Activated naive CD4-positive, alpha-beta T cell treated with anti-CD3 and anti-CD28 coated beads, Interleukin-2, amount 50 U/mL, for 24 hours (primary cell): ENCODE results near the gene EYA2.

Experiments
- H3K27ac Mint-ChIP-seq: one replicate; pipeline ENCODE4 v1.8.0; 2021; ENCODE audit warnings: mild to moderate bottlenecking, mixed read lengths
- H3K27me3 Mint-ChIP-seq: one replicate; pipeline ENCODE4 v1.8.0; 2021; ENCODE audit warnings: mixed read lengths
- H3K36me3 Mint-ChIP-seq: one replicate; pipeline ENCODE4 v1.8.0; 2021; ENCODE audit warnings: mixed read lengths
- H3K4me1 Mint-ChIP-seq: one replicate; pipeline ENCODE4 v1.8.0; 2021; ENCODE audit warnings: mixed read lengths
- H3K4me3 Mint-ChIP-seq: one replicate; pipeline ENCODE4 v1.8.0; 2021; ENCODE audit warnings: mild to moderate bottlenecking, mixed read lengths
- H3K9me3 Mint-ChIP-seq: one replicate; pipeline ENCODE4 v1.8.0; 2021; ENCODE audit warnings: mixed read lengths

Gene EYA2

GRCh38 chr20:47181056-47181862, 286.6 kb downstream of the EYA2 start:
- Mint-ChIP-seq H3K27ac (no peak overlapping the region), H3K9me3 (no peaks in the 10 kb centered on the region), H3K36me3 (no peaks in the 10 kb centered on the region), H3K4me3 (no peak overlapping the region), H3K27me3 (no peaks in the 10 kb centered on the region), H3K4me1 (no peaks in the 10 kb centered on the region)

- H3K4me1 Mint-ChIP-seq: peaks cover 5% of the 10 kb centered on the region
- no peaks in the 10 kb centered on the region for H3K36me3 Mint-ChIP-seq
- peaks cover under 1% of the 10 kb centered on the region for H3K27me3 Mint-ChIP-seq
- H3K9me3 Mint-ChIP-seq: no peaks in the 10 kb centered on the region
- no peak overlapping the region for H3K4me3 Mint-ChIP-seq
- H3K27ac Mint-ChIP-seq: no peak overlapping the region
These were observed 288.7 kb downstream of the EYA2 start for GRCh38 chr20:47183367-47183766.

- Mint-ChIP-seq H3K4me3 (no peak overlapping the region), H3K9me3 (no peaks in the 10 kb centered on the region), H3K4me1 (peaks cover 9% of the 10 kb centered on the region), H3K36me3 (no peaks in the 10 kb centered on the region), H3K27ac (no peak overlapping the region), H3K27me3 (peaks cover 7% of the 10 kb centered on the region)
These were observed 293.0 kb downstream of the EYA2 start for GRCh38 chr20:47187450-47188195.

GRCh38 chr20:47188540-47188939, 293.9 kb downstream of the EYA2 start:
- Mint-ChIP-seq H3K36me3 (no peaks in the 10 kb centered on the region), H3K27me3 (peaks cover 7% of the 10 kb centered on the region), H3K27ac (no peak overlapping the region), H3K4me1 (peaks cover 9% of the 10 kb centered on the region), H3K4me3 (no peak overlapping the region), H3K9me3 (no peaks in the 10 kb centered on the region)

GRCh38 chr20:47189060-47189459, 294.4 kb downstream of the EYA2 start:
- Mint-ChIP-seq H3K27me3 (peaks cover 7% of the 10 kb centered on the region), H3K9me3 (no peaks in the 10 kb centered on the region), H3K4me3 (no peak overlapping the region), H3K36me3 (no peaks in the 10 kb centered on the region), H3K27ac (no peak overlapping the region), H3K4me1 (peaks cover 9% of the 10 kb centered on the region)

GRCh38 chr20:47191074-47191673, 296.5 kb downstream of the EYA2 start:
- Mint-ChIP-seq H3K4me3 (no peak overlapping the region), H3K9me3 (no peaks in the 10 kb centered on the region), H3K36me3 (no peaks in the 10 kb centered on the region), H3K4me1 (peaks cover 9% of the 10 kb centered on the region), H3K27me3 (peaks cover 7% of the 10 kb centered on the region), H3K27ac (no peak overlapping the region)

GRCh38 chr20:47191956-47192355, 297.3 kb downstream of the EYA2 start:
- peaks cover 14% of the 10 kb centered on the region for H3K4me1 Mint-ChIP-seq
- H3K36me3 Mint-ChIP-seq: no peaks in the 10 kb centered on the region

GRCh38 chr20:47195573-47195972, 300.9 kb downstream of the EYA2 start:
- H3K36me3 Mint-ChIP-seq: no peaks in the 10 kb centered on the region
- H3K27me3 Mint-ChIP-seq: no peaks in the 10 kb centered on the region
- H3K9me3 Mint-ChIP-seq: no peaks in the 10 kb centered on the region
- H3K4me3 Mint-ChIP-seq: no peak overlapping the region
- H3K4me1 Mint-ChIP-seq: peaks cover 5% of the 10 kb centered on the region
- no peak overlapping the region for H3K27ac Mint-ChIP-seq

More at GRCh38 chr20:47191956-47192355, 297.3 kb downstream of the EYA2 start:
- H3K27me3 Mint-ChIP-seq: peaks cover 7% of the 10 kb centered on the region
- H3K9me3 Mint-ChIP-seq: no peaks in the 10 kb centered on the region
- H3K27ac Mint-ChIP-seq: no peak overlapping the region
- H3K4me3 Mint-ChIP-seq: no peak overlapping the region

- Mint-ChIP-seq H3K27me3 (no peaks in the 10 kb centered on the region), H3K4me3 (no peak overlapping the region), H3K9me3 (no peaks in the 10 kb centered on the region), H3K36me3 (no peaks in the 10 kb centered on the region), H3K4me1 (peaks cover 5% of the 10 kb centered on the region), H3K27ac (no peak overlapping the region)
These were observed 301.7 kb downstream of the EYA2 start for GRCh38 chr20:47196091-47197081.

- H3K27ac Mint-ChIP-seq: no peak overlapping the region
- H3K36me3 Mint-ChIP-seq: no peaks in the 10 kb centered on the region
These were observed 303.6 kb downstream of the EYA2 start for GRCh38 chr20:47198254-47198671.

GRCh38 chr20:47198996-47199552, 304.4 kb downstream of the EYA2 start:
- peaks cover 5% of the 10 kb centered on the region for H3K4me1 Mint-ChIP-seq
- no peak overlapping the region for H3K4me3 Mint-ChIP-seq
- H3K36me3 Mint-ChIP-seq: no peaks in the 10 kb centered on the region
- H3K27me3 Mint-ChIP-seq: no peaks in the 10 kb centered on the region
- H3K9me3 Mint-ChIP-seq: no peaks in the 10 kb centered on the region
- H3K27ac Mint-ChIP-seq: no peak overlapping the region

More at GRCh38 chr20:47198254-47198671, 303.6 kb downstream of the EYA2 start:
- H3K9me3 Mint-ChIP-seq: no peaks in the 10 kb centered on the region
- H3K4me3 Mint-ChIP-seq: no peak overlapping the region
- no peaks in the 10 kb centered on the region for H3K27me3 Mint-ChIP-seq
- peaks cover 5% of the 10 kb centered on the region for H3K4me1 Mint-ChIP-seq

- no peak overlapping the region for H3K27ac Mint-ChIP-seq
- peaks cover 5% of the 10 kb centered on the region for H3K4me1 Mint-ChIP-seq
- H3K36me3 Mint-ChIP-seq: no peaks in the 10 kb centered on the region
- no peaks in the 10 kb centered on the region for H3K27me3 Mint-ChIP-seq
- no peak overlapping the region for H3K4me3 Mint-ChIP-seq
- H3K9me3 Mint-ChIP-seq: no peaks in the 10 kb centered on the region
These were observed 306.6 kb downstream of the EYA2 start for GRCh38 chr20:47201074-47201730.

- H3K27me3 Mint-ChIP-seq: no peaks in the 10 kb centered on the region
- H3K4me1 Mint-ChIP-seq: no peaks in the 10 kb centered on the region
- H3K27ac Mint-ChIP-seq: no peak overlapping the region
- no peaks in the 10 kb centered on the region for H3K36me3 Mint-ChIP-seq
- no peak overlapping the region for H3K4me3 Mint-ChIP-seq
- no peaks in the 10 kb centered on the region for H3K9me3 Mint-ChIP-seq
These were observed 308.4 kb downstream of the EYA2 start for GRCh38 chr20:47202733-47203667.
